B cell (primary cell): ENCODE data around the gene C12orf56. TPM values are rescaled to one million over a fixed set of nuclear protein-coding genes. Genes with fewer than 3 reads are reported as not detected.

Experiments
- ATAC-seq: fragments of 200-7000 bp; cut with Tn5 transposase; one replicate; pipeline ENCODE4 v1.10.0; 2021; ENCODE audit warnings: low read depth, mild to moderate bottlenecking, moderate number of reproducible peaks, moderate library complexity
- CTCF ChIA-PET: fragments of 350-600 bp; sonication (Branson Sonifier 250); formaldehyde crosslinking; loops from one replicate; lab custom pipeline; 2021; ENCODE audit warnings: antibody characterized with exemption, inconsistent platforms; lab: Charles Lee
- POLR2A ChIA-PET: fragments of 350-600 bp; sonication (Branson Sonifier 250); formaldehyde crosslinking; loops from one replicate; lab custom pipeline; 2021; ENCODE audit warnings: antibody characterized with exemption; lab: Charles Lee
- DNase-seq: peaks from one replicate; pipeline ENCODE4 v3.0.0; 2013
- H2AFZ ChIP-seq: 2 replicates; pipeline ENCODE4 v1.6.1; 2012; ENCODE audit warnings: mild to moderate bottlenecking, low read depth, low read length; ENCODE audit not compliant: insufficient read depth, poor library complexity, severe bottlenecking
- H3K27ac ChIP-seq, 2 donors: 1 replicate in 1 of 2; 2 replicates in 1 of 2; pipeline ENCODE4 v1.5.1; 2012 to 2013; ENCODE audit warnings: low read length in 2 of 2, mild to moderate bottlenecking in 2 of 2, moderate library complexity in 1 of 2
- H3K27me3 ChIP-seq, 4 experiments: fragments of 200-600 bp in 1 of 4; sonication (generic) in 1 of 4; replicated peaks in 1 of 4; 1 replicate in 2 of 4; 2 replicates in 2 of 4; pipeline versions ENCODE4 v1.6.1 to v1.7.0; 2013 to 2016; ENCODE audit warnings: low read length in 3 of 4, mild to moderate bottlenecking in 2 of 4, mixed read lengths in 1 of 4, moderate library complexity in 1 of 4; ENCODE audit not compliant: insufficient read depth in 4 of 4, control insufficient read depth in 3 of 4; ENCODE audit errors: control extremely low read depth in 1 of 4
- H3K36me3 ChIP-seq, 2 experiments: replicated peaks in 1 of 2; 1 replicate in 1 of 2; 2 replicates in 1 of 2; pipeline versions ENCODE4 v1.6.1 to v1.7.1; 2013; ENCODE audit warnings: low read length in 1 of 2; ENCODE audit not compliant: insufficient read depth in 2 of 2, control insufficient read depth in 1 of 2; ENCODE audit errors: control extremely low read depth in 1 of 2, extremely low read depth in 1 of 2
- H3K4me1 ChIP-seq, 2 donors: fragments of 200-600 bp in 1 of 2; sonication (generic) in 1 of 2; 1 replicate in 1 of 2; 2 replicates in 1 of 2; pipeline versions ENCODE4 v1.5.1 to v1.6.1; 2013 to 2017; ENCODE audit warnings: low read length in 2 of 2; ENCODE audit not compliant: control insufficient read depth in 2 of 2, insufficient read depth in 2 of 2
- H3K4me2 ChIP-seq: replicated peaks from 2 replicates; pipeline ENCODE3; 2012; ENCODE audit warnings: mild to moderate bottlenecking, low read depth, low read length; ENCODE audit not compliant: poor library complexity, severe bottlenecking
- H3K4me3 ChIP-seq, 5 experiments: fragments of 200-600 bp in 1 of 5; sonication (generic) in 1 of 5; 1 replicate in 3 of 5; 2 replicates in 2 of 5; pipeline versions ENCODE4 v1.5.1 to v1.7.0; 2011 to 2016; ENCODE audit warnings: low read length in 4 of 5, mild to moderate bottlenecking in 4 of 5, low read depth in 2 of 5, control low read depth in 1 of 5, moderate library complexity in 1 of 5; ENCODE audit not compliant: insufficient read depth in 1 of 5; ENCODE audit errors: control extremely low read depth in 1 of 5, extremely low read depth in 1 of 5
- H3K79me2 ChIP-seq: fragments of 200-600 bp; sonication (generic); one replicate; pipeline ENCODE4 v1.6.0; 2016; ENCODE audit warnings: low read length; ENCODE audit not compliant: control insufficient read depth, insufficient read depth
- H3K9ac ChIP-seq: fragments of 200-600 bp; sonication (generic); 2 replicates; pipeline ENCODE4 v1.6.1; 2017; ENCODE audit warnings: mild to moderate bottlenecking, low read length, moderate library complexity
- H3K9me3 ChIP-seq, 3 donors: one replicate each; pipeline versions ENCODE4 v1.6.1 to v1.7.1; 2013; ENCODE audit warnings: low read length in 2 of 3; ENCODE audit not compliant: control insufficient read depth in 2 of 3, insufficient read depth in 1 of 3; ENCODE audit errors: control extremely low read depth in 1 of 3
- H4K20me1 ChIP-seq: 2 replicates; pipeline ENCODE4 v1.6.0; 2012; ENCODE audit warnings: mild to moderate bottlenecking, low read length; ENCODE audit not compliant: insufficient read depth, control insufficient read depth, poor library complexity, severe bottlenecking
- H3K27ac Mint-ChIP-seq: one replicate; pipeline ENCODE4 v1.8.0; 2021; ENCODE audit warnings: mixed read lengths
- H3K27me3 Mint-ChIP-seq: one replicate; pipeline ENCODE4 v1.8.0; 2021; ENCODE audit warnings: mixed read lengths
- H3K4me1 Mint-ChIP-seq: one replicate; pipeline ENCODE4 v1.8.0; 2021; ENCODE audit warnings: mixed read lengths
- H3K4me3 Mint-ChIP-seq: one replicate; pipeline ENCODE4 v1.8.0; 2021; ENCODE audit warnings: mixed read lengths
- H3K9me3 Mint-ChIP-seq: one replicate; pipeline ENCODE4 v1.8.0; 2022; ENCODE audit warnings: mixed read lengths; ENCODE audit not compliant: insufficient read depth
- CTCF ChIP-seq: fragments of 200-600 bp; IDR thresholded peaks from one replicate; pipeline ENCODE4 v1.8.0; 2022; ENCODE audit warnings: antibody characterized with exemption, mild to moderate bottlenecking
- EZH2 ChIP-seq: IDR thresholded peaks from 2 replicates; pipeline ENCODE4 v1.6.1; 2012; ENCODE audit warnings: borderline replicate concordance, low read depth, mild to moderate bottlenecking, moderate library complexity, low read length; ENCODE audit not compliant: insufficient read depth, poor library complexity, severe bottlenecking
- intact Hi-C: fragments of 100-400 bp; cut with micrococcal nuclease; formaldehyde crosslinking; loops from one replicate; pipeline ENCODE4 v1.10.0; 2022
- polyA plus RNA-seq: library from polyadenylated mRNA; depleted of rRNA; stranded (reverse); fragments of >200 nt; gene quantifications from 2 replicates; pipeline ENCODE4 v1.2.3, GENCODE V29; 2012
- total RNA-seq, 2 donors: library from RNA; stranded (reverse); fragments of 120-200 nt in 1 of 2; gene quantifications; 1 replicate in 1 of 2; 2 replicates in 1 of 2; pipeline versions ENCODE4 v1.2.3 to v1.2.4, GENCODE V29; 2013 to 2022

C12orf56 gene
- total and polyA plus RNA-seq, 2 donors (not counting 1 experiment from before 2014, with no cell fraction given): not detected

GRCh38 chr12:64237382-64237781 lies 153.2 kb downstream of the C12orf56 start:
- ATAC-seq: no peak
- no peak for DNase-seq
- no peaks in the 10 kb centered on the region for H3K27me3 ChIP-seq
- H2AFZ ChIP-seq: no peak overlapping the region
- H3K4me3 ChIP-seq: no peak overlapping the region
- no peak overlapping the region for H3K4me2 ChIP-seq
- intact Hi-C loops: no loop called here
- no peak for TF ChIP-seq CTCF
- TF ChIP-seq EZH2: no peak
- no peaks in the 10 kb centered on the region for H3K36me3 ChIP-seq
- ChIA-PET CTCF (interaction anchor here (1.4 kb wide), 1 partner anchor 19 kb away, joined by 6 read pairs; no protein-coding TSS in a partner anchor), POLR2A (no interaction called here)
- Mint-ChIP-seq H3K4me1 (no peaks in the 10 kb centered on the region), H3K27me3 (peaks cover 7% of the 10 kb centered on the region), H3K9me3 (no peaks in the 10 kb centered on the region), H3K27ac (no peak overlapping the region), H3K4me3 (no peak overlapping the region)
- H4K20me1 ChIP-seq: no peaks in the 10 kb centered on the region
- H3K27ac ChIP-seq: no peak overlapping the region
- no peaks in the 10 kb centered on the region for H3K4me1 ChIP-seq
- H3K9ac ChIP-seq: no peak overlapping the region
- H3K79me2 ChIP-seq: no peaks in the 10 kb centered on the region
- no peaks in the 10 kb centered on the region for H3K9me3 ChIP-seq

- no peak overlapping the region for H3K27ac ChIP-seq
- CTCF ChIA-PET: interaction anchor here (1.4 kb wide), 1 partner anchor 19 kb away, joined by 6 read pairs; no protein-coding TSS in a partner anchor
Measured at GRCh38 chr12:64236549-64236948, 154.0 kb downstream of the C12orf56 start.

More at GRCh38 chr12:64236549-64236948, 154.0 kb downstream of the C12orf56 start:
- H3K79me2 ChIP-seq: no peaks in the 10 kb centered on the region
- no peak overlapping the region for H3K4me3 ChIP-seq
- H3K4me1 ChIP-seq: no peaks in the 10 kb centered on the region
- H3K36me3 ChIP-seq: no peaks in the 10 kb centered on the region
- no peaks in the 10 kb centered on the region for H3K9me3 Mint-ChIP-seq
- no peak overlapping the region for H3K9ac ChIP-seq
- no peak overlapping the region for H3K4me2 ChIP-seq
- no peak for ATAC-seq
- intact Hi-C loops: no loop called here
- H3K4me1 Mint-ChIP-seq: no peaks in the 10 kb centered on the region
- H4K20me1 ChIP-seq: no peaks in the 10 kb centered on the region
- TF ChIP-seq EZH2 (no peak), CTCF (no peak)
- POLR2A ChIA-PET: no interaction called here
- no peaks in the 10 kb centered on the region for H3K9me3 ChIP-seq
- no peaks in the 10 kb centered on the region for H3K27me3 ChIP-seq
- no peak overlapping the region for H2AFZ ChIP-seq
- H3K27me3 Mint-ChIP-seq: peaks cover 7% of the 10 kb centered on the region
- no peak overlapping the region for H3K4me3 Mint-ChIP-seq
- H3K27ac Mint-ChIP-seq: no peak overlapping the region
- DNase-seq: no peak
